Ovary (tissue), 9 donors: ENCODE results near the gene TMEM132D. TPM values are rescaled to one million over a fixed set of nuclear protein-coding genes. Genes with fewer than 3 reads are reported as not detected.

Experiments
- DNase-seq, 5 donors: peaks; one replicate each; pipeline ENCODE4 v3.0.0-alpha.2; 2019 to 2020
- H3K27ac ChIP-seq, 2 donors: fragments of 200-600 bp; one replicate each; pipeline versions ENCODE4 v1.5.1 to v1.8.0; 2019 to 2022
- H3K27me3 ChIP-seq: fragments of 200-600 bp; one replicate; pipeline ENCODE4 v1.8.0; 2022
- H3K36me3 ChIP-seq: fragments of 200-600 bp; sonication (generic); one replicate; pipeline ENCODE4 v1.5.1; 2019
- H3K4me1 ChIP-seq: one replicate; pipeline ENCODE4 v1.8.1; 2013; ENCODE audit warnings: mild to moderate bottlenecking, moderate library complexity; ENCODE audit not compliant: insufficient read depth
- H3K4me3 ChIP-seq: fragments of 200-600 bp; sonication (generic); one replicate; pipeline ENCODE4 v1.5.1; 2017
- H3K9me3 ChIP-seq, 2 donors: fragments of 200-600 bp in 1 of 2; sonication (generic) in 1 of 2; one replicate each; pipeline versions ENCODE4 v1.5.1 to v1.8.1; 2013 to 2019; ENCODE audit warnings: mild to moderate bottlenecking in 1 of 2, moderate library complexity in 1 of 2
- EP300 ChIP-seq: sonication (generic); formaldehyde crosslinking; IDR thresholded peaks from one replicate; pipeline ENCODE4 v1.6.1; 2017; ENCODE audit warnings: antibody characterized with exemption
- POLR2A ChIP-seq: fragments of 450-650 bp; IDR thresholded peaks from one replicate; pipeline ENCODE4 v1.6.1; 2017; ENCODE audit warnings: antibody characterized with exemption, mild to moderate bottlenecking, moderate library complexity
- WGBS, 3 donors: extraction: QIAGEN DNeasy Blood & Tissue Kit in 1 of 3; methylation state at CpG; one replicate each; pipeline versions ENCODE4 v1.1.5 to v1.1.7; 2013 to 2017; 5-methylcytosine and 5-hydroxymethylcytosine counted together
- intact Hi-C, 4 donors: fragments of 100-400 bp; cut with DNase I; formaldehyde crosslinking; loops; one replicate each; pipeline versions ENCODE4 v1.11.0 to v1.15.1; 2022 to 2023
- polyA plus RNA-seq, 2 donors: library from polyadenylated mRNA; stranded (reverse); fragments of 200-250 nt in 1 of 2; fragments of 350-450 nt in 1 of 2; fragmentation: Illumina TruSeq in 1 of 2; extraction: RNeasy Lipid Tissue Mini Kit (QIAGEN cat#74804) in 1 of 2; gene quantifications; one replicate each; pipeline ENCODE4 v1.2.3, GENCODE V29; 2013 to 2014
- total RNA-seq, 7 donors: library from RNA; depleted of rRNA in 2 of 7; stranded (reverse); fragments of >200 nt in 2 of 7; fragmentation: NEBNext Ultra II Directional in 3 of 7; extraction: Animal tissue kit (Norgen Biotek cat#: 25700) in 3 of 7; gene quantifications; one replicate each; pipeline versions ENCODE4 v1.1.0 to v1.2.4, GENCODE V29; 2016 to 2023
- TF ChIP-seq, protein P1 (sequence below), 3 donors: fragments of 450-650 bp in 2 of 3; fragments of 200-600 bp in 1 of 3; IDR thresholded peaks; one replicate each; pipeline versions ENCODE4 v1.5.1 to v1.8.0; 2016 to 2022; ENCODE audit warnings: antibody characterized with exemption in 3 of 3, mild to moderate bottlenecking in 1 of 3
- donor health status: DM: no; HTN: no; CAD: no; lungs with moderate emphysema.
- donor health status: DM: no; HTN: no; CAD: no.
- donor health status: Bipolar disorder and iron deficiency.
- donor health status: DM: yes; HTN: yes; CAD: no.
- donor health status: DM: no; HTN: no; CAD: no.
- donor health status: DM: yes; HTN: yes; CAD: no.

The TMEM132D gene
- total and polyA plus RNA-seq, 9 donors, result 0.04 TPM; not detected in 8

- Histone ChIP-seq H3K4me3 (no peak overlapping the region), H3K9me3 (no peaks in the 10 kb centered on the region), H3K4me1 (no peaks in the 10 kb centered on the region), H3K36me3 (no peaks in the 10 kb centered on the region), H3K27ac (no peak overlapping the region), H3K27me3 (no peaks in the 10 kb centered on the region)
- no peak for DNase-seq
- 74 to 87% (median 75%) methylated on average over 2 of the region's 2 CpGs for WGBS, 3 donors
- intact Hi-C loops, result no loop called here
- TF ChIP-seq, protein P1, sequence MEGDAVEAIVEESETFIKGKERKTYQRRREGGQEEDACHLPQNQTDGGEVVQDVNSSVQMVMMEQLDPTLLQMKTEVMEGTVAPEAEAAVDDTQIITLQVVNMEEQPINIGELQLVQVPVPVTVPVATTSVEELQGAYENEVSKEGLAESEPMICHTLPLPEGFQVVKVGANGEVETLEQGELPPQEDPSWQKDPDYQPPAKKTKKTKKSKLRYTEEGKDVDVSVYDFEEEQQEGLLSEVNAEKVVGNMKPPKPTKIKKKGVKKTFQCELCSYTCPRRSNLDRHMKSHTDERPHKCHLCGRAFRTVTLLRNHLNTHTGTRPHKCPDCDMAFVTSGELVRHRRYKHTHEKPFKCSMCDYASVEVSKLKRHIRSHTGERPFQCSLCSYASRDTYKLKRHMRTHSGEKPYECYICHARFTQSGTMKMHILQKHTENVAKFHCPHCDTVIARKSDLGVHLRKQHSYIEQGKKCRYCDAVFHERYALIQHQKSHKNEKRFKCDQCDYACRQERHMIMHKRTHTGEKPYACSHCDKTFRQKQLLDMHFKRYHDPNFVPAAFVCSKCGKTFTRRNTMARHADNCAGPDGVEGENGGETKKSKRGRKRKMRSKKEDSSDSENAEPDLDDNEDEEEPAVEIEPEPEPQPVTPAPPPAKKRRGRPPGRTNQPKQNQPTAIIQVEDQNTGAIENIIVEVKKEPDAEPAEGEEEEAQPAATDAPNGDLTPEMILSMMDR (IDR thresholded peaks at IDR 0.05), result no peak
- TF ChIP-seq EP300, result no peak
- no peak for TF ChIP-seq POLR2A
Measured at GRCh38 chr12:129310346-129310745, 593.5 kb downstream of the TMEM132D start.

DNA sequence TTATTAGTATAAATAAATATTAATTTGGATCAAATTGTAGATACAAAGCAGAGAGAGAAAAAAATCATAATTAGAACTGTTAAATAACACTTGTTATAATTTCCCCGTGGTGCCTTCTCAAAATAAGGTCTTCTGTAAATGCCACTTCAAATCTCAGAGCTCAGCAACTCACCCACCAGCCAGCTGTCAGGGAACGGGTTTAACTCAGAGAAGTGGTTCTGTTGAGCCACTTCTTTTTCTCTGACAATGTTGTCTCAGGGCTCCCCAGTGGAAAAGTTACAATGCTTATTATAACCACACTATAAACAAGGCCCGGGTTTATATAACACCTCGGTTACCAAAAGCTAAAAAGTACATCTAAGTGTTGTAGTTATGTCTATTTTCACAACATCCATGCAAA is 598.0 kb downstream of the TMEM132D start:
- Histone ChIP-seq H3K36me3 (no peaks in the 10 kb centered on the region), H3K9me3 (no peaks in the 10 kb centered on the region), H3K27me3 (no peaks in the 10 kb centered on the region), H3K4me1 (no peaks in the 10 kb centered on the region), H3K4me3 (no peak overlapping the region), H3K27ac (no peak overlapping the region)
- intact Hi-C loops, result no loop called here
- TF ChIP-seq, protein P1 (IDR thresholded peaks at IDR 0.05), result no peak
- TF ChIP-seq EP300, result no peak
- TF ChIP-seq POLR2A, result no peak
- DNase-seq, result no peak
- WGBS, 3 donors, result 68 to 80% (median 70%) methylated on average over 4 of the region's 4 CpGs

DNA sequence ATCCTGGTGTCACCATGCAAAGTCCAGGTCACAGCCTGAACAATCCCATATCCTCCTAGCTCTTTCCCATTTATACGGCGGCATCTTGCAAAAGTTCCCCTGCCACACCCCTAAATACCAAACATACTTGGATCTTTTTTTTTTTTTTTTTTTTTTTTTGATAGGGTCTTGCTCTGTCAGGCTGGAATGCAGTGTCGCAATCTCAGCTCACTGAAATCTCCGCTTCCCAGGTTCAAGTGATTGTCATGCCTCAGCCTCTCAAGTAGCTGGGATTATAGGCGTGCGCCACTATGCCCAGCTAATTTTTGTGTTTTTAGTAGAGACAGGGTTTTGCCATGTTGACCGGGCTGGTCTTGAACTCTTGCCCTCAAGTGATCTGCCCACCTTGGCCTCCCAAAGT is 599.3 kb downstream of the TMEM132D start:
- 77 to 87% (median 80%) methylated on average over 7 of the region's 7 CpGs for WGBS, 3 donors

DNA sequence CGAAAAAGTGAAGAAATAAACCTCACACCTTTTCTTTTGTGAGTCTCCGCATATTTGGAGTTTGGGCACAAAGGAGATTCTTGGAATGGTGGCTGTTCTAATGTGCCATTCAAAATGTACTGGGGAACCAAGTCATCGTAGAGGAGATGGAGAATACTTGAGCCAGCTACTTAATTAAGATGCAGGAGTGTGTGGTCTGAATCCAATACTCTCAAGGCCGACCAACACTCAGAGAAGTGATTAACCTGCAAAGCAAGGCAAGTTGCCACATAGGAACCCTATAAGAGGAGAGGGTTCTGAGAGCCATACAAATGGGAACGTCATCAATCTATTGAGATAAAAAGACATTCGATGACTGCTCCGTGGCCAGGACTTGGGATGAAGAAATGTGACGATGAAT is 603.8 kb downstream of the TMEM132D start:
- 83 to 87% (median 85%) methylated on average over 8 of the region's 8 CpGs for WGBS, 3 donors

More for the DNA sequence above, 599.3 kb downstream of the TMEM132D start:
- intact Hi-C loops, result no loop called here
- no peak for DNase-seq
- Histone ChIP-seq H3K27ac (no peak overlapping the region), H3K36me3 (no peaks in the 10 kb centered on the region), H3K4me3 (no peak overlapping the region), H3K4me1 (no peaks in the 10 kb centered on the region), H3K27me3 (no peaks in the 10 kb centered on the region), H3K9me3 (no peaks in the 10 kb centered on the region)
- TF ChIP-seq EP300 (no peak), POLR2A (no peak)
- TF ChIP-seq, protein P1 (IDR thresholded peaks at IDR 0.05), result no peak

More for the DNA sequence above, 603.8 kb downstream of the TMEM132D start:
- no peaks in the 10 kb centered on the region for H3K4me1 ChIP-seq
- DNase-seq, result no peak
- H3K27ac ChIP-seq, result no peak overlapping the region
- intact Hi-C loops, result no loop called here
- H3K4me3 ChIP-seq, result no peak overlapping the region
- no peaks in the 10 kb centered on the region for H3K36me3 ChIP-seq
- TF ChIP-seq EP300 (no peak), POLR2A (no peak)
- TF ChIP-seq, protein P1 (IDR thresholded peaks at IDR 0.05), result no peak
- no peaks in the 10 kb centered on the region for H3K27me3 ChIP-seq
- no peaks in the 10 kb centered on the region for H3K9me3 ChIP-seq
